GM18907 (cell line): ENCODE results near the gene C12orf43.

ENCODE experiments used
- ATAC-seq: cut with Tn5 transposase; IDR thresholded peaks from one replicate; pipeline ENCODE4 v1.9.1; 2021; ENCODE audit warnings: mild to moderate bottlenecking, moderate library complexity; ENCODE audit not compliant: unreplicated experiment

Gene C12orf43

GRCh38 chr12:121030576-121031212 lies 14.4 kb upstream of the C12orf43 start:
- no peak for ATAC-seq

GRCh38 chr12:121026274-121027045 lies 10.2 kb upstream of the C12orf43 start:
- ATAC-seq: no peak

- no peak for ATAC-seq
Observed at GRCh38 chr12:121025442-121026226, 9.3 kb upstream of the C12orf43 start.

GRCh38 chr12:121023799-121024198 lies 7.5 kb upstream of the C12orf43 start:
- ATAC-seq: no peak

- ATAC-seq: no peak
Observed at GRCh38 chr12:121022713-121023112, 6.4 kb upstream of the C12orf43 start.

- no peak for ATAC-seq
Observed at GRCh38 chr12:121021754-121022153, 5.5 kb upstream of the C12orf43 start.

GRCh38 chr12:121018860-121019617 lies 2.8 kb upstream of the C12orf43 start:
- ATAC-seq: no peak

- no peak for ATAC-seq
Observed at GRCh38 chr12:121017966-121018491, 1.7 kb upstream of the C12orf43 start.

- no peak for ATAC-seq
Observed at GRCh38 chr12:121013715-121014114, 2.6 kb downstream of the C12orf43 start.

GRCh38 chr12:121011820-121012219 lies 4.5 kb downstream of the C12orf43 start:
- ATAC-seq: no peak

- no peak for ATAC-seq
Observed at GRCh38 chr12:121010860-121011259, 5.4 kb downstream of the C12orf43 start.

GRCh38 chr12:121009741-121010140 lies 6.5 kb downstream of the C12orf43 start:
- ATAC-seq: no peak

GRCh38 chr12:121008347-121009098 lies 7.8 kb downstream of the C12orf43 start:
- no peak for ATAC-seq

- ATAC-seq: no peak
Observed at GRCh38 chr12:121005346-121005815, 10.9 kb downstream of the C12orf43 start.

- no peak for ATAC-seq
Observed at GRCh38 chr12:121004253-121004815, 12.0 kb downstream of the C12orf43 start.

GRCh38 chr12:121003650-121004049 lies 12.6 kb downstream of the C12orf43 start:
- no peak for ATAC-seq

- ATAC-seq: no peak
Observed at GRCh38 chr12:121001841-121002483, 14.3 kb downstream of the C12orf43 start.

- ATAC-seq: no peak
Observed at GRCh38 chr12:121001060-121001459, 15.2 kb downstream of the C12orf43 start.

- no peak for ATAC-seq
Observed at GRCh38 chr12:121000530-121000929, 15.8 kb downstream of the C12orf43 start.
